ENCODE results near the gene RANBP10.

The RANBP10 gene

DNA sequence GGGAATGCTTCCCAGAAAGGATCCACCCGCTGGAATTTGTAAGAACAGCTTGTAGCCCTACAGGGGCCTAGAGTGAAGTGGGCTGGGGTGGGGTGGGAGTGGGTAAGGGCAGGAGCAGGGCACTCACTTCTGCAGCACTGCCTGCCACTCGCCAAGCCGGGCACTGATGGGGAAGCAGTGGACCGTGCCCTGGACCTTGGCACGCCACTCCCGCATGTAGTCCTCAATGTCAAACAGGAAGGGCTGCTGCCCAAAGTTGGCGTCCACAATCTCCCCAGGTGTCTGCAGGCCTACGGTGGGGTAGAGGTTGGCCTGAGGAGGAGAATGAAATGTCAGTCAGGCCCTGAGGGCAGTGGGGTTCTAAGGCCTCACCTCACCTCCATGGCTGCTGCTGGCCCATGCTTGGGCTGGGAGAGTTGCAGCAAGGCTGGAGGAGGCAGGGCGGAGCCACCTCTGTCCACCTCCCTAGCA lies 71.6 kb downstream of the RANBP10 start:
- no peak for DNase-seq

DNA sequence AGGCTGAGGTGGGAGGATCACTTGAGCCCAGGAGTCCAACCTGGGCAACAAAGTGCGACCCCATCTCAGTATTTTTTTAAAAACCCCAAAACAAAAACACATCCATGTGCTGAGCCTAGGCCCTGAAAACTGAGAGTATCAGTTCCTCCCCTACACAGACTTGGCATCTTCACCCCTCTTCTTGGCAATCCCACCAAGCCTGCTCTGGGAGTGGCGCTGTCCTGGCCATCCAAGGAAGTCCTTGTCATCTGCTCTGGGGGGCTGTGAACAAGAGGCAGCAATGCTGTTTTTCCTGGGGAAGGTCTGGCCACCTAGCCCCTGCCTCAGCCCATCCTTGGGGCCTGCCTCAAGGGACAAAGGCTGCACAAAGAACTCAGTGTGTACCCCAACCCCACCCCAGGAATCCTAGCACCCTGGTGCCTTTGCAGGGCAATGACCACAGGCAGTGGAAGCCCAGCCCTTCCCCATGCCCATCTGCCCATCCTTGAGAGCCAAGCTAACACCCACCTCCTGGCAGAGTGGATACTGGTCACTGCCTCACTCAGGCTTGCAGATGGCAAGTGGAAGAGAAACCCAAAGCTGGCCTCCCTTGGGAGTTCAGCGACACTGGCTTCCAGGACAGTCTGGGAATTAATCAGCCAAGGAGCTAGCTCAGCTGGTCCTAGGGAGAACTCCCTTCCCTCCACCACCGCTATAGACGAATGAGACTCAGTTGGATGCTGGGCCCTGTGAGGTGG lies 72.5 kb downstream of the RANBP10 start:
- no peak for DNase-seq

DNA sequence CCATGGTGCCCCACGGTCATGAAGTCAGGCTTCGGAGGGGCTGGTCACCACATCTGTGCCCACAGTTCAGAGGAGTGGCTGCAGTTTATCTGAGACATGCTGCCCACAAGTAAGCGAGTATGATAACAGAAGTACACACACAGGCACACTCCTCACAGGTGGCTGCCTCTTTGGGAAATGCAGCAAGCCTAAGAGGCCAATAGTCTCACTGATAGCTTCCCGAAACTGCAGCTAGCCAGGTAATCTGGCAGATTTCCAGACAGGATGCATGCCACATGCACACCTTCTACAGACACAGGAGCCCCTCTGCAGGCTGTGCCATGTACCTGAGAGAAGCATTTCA lies 74.6 kb downstream of the RANBP10 start:
- DNase-seq: no peak

DNA sequence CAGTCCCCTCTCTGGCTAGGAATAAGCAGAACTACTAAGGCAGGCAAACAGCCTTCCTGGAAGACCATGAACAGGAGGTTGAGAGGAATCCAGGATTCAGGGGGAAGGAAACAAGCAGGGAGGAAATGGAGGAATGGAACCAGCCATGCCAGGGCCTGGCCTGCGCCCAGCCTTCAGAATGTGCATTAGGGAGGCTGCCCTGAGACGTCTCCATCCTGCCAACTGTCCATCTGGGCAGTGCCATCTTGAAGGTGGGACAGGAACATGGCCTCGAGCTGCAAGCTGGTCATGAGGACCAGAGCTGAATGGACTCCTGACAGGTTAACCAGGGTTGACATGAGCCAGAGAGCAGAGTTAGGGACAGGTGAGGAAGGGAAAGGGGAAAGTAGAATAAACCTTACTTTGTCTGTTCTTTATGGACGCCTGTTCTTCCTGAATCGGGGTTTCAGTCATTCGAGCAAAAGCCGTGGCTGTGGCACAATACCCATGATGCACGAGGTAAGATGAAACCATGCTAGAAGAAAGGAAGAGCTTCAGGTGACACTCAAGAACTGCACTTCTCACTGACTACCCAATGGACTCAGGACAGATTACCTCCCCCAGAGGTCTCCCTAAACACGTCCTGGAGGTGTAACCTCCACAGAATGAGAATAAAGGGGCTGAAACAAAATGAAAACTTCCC lies 75.1 kb downstream of the RANBP10 start:
- DNase-seq: no peak

DNA sequence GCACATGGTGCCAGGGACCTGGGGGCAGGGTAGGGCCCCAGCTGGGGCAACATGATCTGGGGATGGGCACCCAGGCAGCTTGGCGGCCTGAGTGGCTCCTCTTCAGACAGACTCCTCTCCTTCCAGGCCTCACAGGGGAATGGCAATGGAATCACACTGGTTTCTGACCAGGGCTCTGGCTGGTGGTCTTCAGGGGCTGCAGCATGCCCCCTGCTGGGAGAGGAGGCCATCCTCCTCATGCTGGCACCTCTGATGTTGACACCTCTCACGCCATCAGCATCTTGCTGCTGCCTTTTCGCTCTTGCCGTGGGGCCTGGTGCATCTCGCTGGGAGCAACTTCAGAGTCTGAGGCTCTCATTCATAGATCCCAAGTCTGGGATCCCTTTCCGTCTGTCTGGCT lies 76.0 kb downstream of the RANBP10 start:
- no peak for DNase-seq

DNA sequence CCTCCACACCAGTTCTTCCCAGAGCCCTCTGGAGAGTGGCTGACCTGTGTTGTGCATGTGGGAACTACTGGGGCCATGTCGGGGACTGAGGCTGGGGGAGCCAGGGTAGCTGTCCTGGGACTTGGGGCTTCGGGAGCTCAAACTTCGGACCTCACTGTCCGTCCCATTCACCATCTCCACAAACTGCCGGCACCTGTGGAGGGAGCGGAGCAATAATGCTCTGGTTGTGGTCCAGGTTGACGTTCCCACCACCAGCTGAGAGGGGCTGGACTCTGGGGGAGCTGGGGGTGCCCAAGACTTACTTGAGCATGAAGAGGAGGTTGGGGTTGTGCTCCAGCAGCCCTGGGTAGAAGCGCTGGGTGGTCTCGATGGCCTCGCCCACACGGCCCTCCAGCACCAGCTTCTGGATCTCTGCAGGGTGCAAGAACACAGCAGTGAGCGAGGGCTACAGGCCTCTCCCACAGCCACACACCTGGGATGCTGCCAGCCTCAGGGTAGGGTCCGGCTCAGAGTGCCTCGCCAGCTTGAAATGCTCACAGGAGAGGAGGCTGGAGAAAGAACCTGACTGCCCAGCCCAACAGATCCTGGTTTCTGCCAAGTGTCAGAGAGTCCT lies 76.6 kb downstream of the RANBP10 start:
- no peak for DNase-seq

DNA sequence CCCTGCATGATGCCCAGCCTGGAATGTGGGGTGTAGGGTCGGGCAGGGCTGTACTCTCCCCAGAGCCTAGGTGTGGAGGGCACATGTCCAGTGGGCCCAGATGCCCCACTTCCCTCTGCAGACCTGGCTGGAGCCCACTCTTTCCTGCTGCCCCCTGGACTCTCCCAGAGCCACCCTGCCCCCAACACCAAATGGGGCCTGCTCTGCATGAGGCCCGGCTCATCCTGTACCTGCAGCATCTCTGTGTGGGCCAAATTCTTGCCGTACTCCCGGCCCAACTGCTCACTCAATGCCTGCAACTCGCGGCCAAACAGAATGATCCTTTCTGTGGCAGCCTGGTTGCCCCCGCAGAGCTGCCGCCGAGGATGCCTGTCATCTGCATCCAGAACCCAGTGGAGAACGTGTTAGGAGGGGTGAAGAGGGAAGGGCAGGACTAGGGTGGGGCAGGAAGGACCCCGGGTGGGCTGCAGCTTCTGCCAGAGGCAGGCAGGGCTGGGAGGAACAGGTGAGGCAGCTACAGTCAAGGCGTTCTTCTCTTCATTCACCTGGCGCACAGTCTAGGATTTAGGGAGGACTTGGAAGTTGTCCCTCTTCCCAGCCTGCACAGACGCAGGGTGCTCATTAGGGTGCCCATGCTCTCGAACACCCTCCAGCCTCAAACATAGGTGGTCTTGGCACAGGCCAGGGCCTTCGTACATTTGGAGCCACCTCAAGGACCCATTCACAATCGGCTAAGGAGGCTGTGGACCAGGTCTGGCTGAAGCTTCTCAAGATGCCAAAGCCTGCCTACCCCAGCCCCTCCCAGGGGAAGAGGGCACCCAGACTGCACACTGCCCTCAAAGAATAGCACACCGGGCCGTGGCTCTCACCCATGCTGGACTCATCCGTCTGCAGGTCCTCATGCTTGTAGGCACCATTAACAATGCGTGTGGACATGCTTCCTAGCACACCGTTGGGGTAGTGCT lies 78.6 kb downstream of the RANBP10 start:
- DNase-seq: no peak

DNA sequence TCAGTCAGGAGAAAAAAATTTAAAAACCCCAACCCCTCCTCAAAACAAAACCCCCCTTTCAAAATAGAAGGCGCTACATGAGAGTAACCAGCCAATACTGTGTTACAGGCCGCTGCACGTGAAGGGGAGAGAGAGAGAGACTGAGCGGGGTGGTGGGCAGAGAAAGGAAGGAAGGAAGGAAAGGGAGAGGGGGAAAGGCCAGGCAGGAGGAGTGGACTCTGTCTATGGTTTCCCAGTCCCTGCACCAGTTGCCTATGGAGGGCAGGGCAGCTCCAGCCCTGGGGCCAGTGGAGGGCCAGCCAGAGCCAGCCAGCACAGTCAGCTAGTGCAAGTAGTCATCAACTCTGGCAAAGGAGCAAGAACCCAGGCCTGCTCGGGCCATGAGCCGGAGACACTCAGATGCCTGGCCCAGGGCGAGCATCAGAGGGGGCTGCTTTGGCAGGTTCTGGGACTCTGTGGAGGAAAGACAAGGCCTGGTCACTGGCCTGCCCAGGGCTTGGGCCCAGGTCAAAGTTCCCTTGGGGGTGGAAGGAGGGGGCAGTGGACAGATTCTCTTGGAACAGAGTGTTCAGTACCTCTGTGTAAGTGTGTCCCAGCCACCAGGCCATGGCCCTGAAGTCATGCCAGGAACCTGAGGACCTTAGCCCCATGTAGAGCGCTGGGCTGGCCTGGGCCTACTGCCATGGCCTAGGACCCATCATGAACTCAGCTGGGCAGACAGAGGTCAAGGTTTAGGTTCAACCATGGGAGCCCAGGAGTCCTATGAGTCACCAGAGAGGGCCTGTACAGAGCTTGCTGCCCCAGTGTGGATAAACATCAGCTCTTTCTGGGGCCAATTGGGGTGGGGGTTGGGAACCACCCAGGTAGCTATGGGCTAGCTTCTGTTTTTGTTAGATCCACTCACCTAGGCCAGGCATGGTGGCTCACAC lies 80.0 kb downstream of the RANBP10 start:
- DNase-seq: no peak

DNA sequence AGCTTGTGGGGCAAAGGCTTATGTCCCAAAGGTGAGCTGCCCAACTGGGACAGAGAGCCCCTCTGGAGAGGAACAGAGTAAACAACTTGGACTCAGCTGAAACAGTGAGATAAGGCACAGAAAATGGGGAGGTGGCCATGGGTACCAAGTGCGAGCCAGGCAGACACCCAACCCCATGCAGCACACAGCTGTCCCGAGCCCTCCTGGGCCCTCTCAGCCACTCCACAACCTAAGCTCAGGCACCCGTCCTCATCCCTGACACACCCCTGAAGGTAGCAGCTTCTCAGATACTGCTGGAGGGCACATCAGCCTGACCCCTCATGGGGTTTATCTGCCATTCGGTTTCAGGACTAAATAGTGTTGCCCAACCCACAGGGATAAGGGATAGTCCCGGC lies 82.5 kb downstream of the RANBP10 start:
- DNase-seq: no peak

DNA sequence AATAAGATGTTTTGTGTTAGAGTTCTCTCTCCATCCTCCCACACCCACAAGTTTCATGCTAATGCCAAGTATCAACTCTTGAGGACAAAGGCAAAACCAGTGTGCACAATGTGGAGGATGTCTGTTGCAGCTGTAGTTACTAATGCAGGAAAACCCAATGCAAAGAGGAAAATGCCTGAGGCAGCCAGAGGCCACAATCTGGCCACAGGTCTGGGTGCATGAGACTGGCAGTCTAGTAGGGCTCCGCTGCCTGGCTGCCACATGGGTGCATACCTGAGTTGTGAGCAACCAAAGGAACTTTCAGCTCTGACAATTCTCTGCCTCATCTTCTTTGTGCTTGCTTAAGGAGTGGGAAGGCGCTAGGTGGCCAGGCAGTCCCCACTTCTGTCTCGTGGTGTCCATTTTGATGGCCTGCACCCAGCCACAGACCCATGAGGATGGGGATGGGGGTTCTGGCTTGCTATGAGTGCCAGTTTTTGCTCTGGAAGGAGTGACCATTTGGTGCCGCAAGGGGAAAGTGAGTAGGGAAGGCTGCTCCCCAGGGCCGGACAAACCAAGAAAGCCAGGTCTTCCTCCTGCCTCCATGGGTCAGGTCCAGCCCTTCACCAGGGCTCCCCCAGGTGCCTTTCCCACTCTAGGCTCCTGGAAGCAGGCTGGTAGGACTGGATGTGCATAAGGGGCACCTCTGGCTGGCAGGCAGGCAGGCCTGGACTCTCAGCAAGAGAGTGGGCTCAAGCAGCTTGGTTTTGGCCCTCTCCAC lies 83.0 kb downstream of the RANBP10 start:
- no peak for DNase-seq

DNA sequence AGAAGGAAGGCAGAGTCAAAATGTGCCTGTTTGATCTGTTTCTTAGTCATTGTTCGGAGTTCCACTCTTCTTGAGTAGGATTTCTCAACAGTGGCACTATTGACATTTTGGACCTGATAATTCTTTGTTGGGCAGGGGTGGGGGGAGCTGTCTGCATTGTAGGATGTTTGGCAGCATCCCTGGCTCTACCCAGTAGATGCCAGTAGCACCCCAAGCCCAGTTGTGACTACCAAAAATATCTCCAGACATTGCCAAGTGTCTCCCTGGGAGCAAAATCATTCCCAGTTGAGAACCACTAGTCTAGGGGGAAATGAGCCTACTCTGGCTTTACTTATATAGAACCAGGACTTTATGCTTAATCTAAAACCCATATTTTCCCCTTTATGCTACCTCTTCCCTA lies 86.1 kb downstream of the RANBP10 start:
- DNase-seq: no peak

DNA sequence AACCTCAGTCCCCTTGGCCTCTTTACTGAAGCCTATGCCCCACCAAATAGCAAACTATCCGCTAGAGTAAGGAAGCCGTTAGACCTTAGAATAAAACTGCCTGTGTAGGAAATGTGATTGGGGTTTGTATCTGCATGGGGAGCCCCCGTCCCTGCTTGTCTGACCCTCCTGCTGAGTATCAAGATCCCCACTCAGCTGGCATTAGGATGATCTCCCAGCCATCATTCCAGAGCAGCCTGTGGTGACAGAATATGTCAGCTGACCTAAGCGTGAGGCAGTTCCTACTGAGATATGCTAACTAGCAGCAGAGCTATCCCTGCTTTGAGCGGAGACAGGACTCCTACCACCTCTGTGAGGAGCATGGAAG lies 86.6 kb downstream of the RANBP10 start:
- DNase-seq: no peak

DNA sequence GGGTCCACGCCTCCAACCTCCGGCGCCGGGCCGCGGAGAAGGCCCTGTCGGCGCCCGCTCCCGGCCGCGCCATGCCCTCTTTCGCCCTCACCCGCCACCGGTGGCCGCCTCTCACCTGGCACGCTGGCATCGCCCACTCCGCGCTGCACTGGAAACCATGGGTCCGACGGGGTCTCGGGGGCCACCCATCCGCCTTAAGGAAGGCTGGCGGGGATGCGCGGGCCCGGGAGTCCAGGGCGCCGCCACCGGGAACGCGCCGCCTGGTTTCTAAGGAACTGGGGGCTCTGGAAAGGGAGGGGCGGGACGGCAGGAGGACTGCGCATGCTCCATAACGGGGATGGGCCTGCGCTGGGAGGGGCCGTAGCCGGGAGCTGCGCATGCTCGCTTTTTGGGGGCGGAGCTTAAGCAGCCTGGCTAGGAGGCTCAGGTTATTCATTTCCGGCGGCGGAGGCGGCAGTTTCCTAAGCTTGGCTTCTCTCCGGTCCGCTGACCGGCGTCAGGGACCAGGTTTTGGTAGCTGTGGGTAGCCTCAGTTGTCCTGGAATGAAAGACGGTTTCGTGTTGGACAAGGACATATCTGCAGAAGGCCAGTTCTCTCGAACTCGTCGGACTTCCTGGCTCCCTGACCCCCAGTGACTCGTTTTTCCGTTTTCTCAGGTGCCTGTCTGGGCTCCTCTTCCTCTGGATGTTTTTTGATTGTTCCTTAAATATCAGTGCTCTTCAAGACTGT lies 87.1 kb downstream of the RANBP10 start, which contains the start of gene GFOD2:
Gene GFOD2 (minus strand): TSS at position 269 of the 730 bp plus-strand sequence. CDS start 33,601 bp downstream, outside the sequence.
- DNase-seq: peak; percentile 99

DNA sequence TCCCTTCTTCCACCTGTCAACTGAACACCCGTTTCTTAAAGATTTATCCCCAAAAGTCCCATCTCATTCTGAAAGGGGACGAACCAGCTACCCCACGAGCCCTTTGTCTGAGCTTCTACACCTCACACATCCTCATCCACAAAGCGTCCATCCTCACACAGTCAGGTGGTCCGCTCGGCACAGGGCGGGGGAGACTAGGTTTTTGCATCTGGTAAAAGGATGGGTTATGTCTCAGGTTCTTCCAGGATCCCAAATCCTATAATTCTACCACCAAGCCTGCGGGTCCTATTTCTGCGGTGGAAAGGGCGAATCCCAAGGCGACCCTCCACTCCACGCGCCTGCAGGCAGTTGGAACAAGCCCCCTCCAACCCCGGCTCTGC lies 87.7 kb downstream of the RANBP10 start:
- DNase-seq: no peak

DNA sequence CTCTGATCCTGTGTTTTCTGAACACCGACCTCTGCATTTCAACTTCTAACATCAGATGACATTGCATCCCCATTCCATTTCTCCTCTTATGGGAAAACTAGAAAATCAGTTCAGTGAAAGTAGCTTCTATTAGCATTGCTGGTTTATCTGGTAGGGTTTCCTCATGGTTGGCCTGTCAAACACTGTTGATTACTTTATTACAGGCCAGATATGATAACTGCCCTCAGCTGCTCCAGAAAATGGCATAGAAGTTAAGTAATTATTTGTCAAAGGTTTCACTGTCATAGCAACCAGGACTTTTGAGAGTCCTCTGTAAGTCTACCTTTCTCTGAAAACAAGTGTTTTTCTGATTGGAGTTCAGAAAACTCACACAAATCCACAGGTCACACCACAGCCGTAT lies 90.3 kb downstream of the RANBP10 start:
- DNase-seq: no peak

DNA sequence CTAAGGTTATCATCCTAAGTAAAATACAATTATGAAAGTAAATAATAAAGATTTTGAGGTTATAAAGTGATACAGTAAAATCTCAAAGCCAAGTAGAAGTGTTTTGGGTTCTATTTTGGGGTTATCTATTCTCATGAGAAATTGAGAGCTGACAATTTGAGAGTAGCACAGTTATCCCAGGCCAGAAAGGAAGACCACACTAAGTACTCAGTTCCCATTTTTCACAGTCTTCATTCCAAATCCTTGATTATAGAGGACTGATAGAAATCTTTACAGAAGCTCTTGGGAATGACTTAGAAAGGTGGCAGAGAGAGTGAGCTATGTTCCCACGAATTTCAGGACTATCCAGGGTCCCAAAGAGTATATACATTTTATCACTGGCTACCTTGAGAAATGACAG lies 91.8 kb downstream of the RANBP10 start:
- no peak for DNase-seq

DNA sequence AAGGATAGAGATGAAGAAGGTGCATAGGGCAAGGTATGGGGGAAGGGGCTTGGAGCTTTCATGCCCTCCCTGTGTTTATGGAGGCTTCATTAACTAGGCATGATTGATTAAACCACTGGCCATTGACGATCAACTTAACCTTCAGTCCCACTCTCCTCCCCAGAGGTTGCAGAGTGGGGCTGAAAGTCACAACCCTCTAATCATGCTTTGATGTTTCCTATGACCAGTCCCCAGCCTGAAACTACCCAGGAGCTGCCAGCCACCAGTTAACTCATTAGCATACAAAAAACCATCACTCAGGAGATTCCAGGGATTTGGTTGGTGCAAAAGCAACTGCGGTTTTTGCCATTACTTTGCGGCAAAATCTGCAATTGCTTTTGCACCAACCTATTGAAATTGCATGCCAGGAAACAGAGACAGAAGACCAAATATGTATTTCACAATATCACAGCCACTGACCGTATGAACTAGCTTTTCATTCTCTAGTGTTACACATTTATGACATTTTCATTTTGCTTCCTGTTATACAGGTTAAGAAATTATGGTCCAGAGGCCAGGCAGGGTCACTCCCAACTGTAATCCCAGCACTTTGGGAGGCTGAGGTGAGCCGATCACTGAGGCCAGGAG lies 92.6 kb downstream of the RANBP10 start:
- no peak for DNase-seq

DNA sequence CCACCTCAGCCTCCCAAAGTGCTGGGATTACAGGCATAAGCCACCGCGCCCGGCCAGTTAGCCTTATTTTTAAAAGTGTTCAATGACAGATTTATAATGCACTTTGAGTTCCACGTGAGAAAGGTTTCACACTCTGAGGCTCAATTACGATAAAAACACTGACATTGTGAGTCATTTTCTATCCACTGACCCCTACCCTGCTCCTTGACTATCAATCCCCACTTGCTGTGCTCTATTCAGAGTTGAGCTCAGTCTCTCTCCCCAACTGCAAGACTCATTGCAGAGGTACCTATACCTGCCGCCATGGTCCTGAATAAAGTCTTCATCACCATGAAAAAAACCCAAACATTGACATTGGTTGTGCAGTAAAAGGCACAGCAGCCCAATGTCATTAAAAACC lies 95.8 kb downstream of the RANBP10 start:
- no peak for DNase-seq

DNA sequence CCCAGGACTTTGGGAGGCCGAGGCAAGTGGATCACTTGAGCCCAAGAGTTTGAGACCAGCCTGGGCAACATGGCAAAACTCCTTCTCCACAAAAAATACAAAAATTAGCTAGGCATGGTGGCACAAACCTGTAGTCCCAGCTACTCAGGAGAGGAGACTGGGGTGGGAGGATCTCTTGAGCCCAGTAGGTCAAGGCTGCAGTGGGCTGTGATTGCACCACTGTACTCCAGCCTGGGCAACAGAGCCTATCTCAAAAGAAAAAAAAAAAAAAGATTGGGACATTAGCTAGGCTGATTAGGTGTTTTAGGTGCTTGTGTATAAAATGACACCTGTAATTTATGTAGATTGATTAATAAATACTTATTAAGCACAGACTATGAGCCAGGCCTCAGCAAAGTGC lies 97.3 kb downstream of the RANBP10 start:
- no peak for DNase-seq

DNA sequence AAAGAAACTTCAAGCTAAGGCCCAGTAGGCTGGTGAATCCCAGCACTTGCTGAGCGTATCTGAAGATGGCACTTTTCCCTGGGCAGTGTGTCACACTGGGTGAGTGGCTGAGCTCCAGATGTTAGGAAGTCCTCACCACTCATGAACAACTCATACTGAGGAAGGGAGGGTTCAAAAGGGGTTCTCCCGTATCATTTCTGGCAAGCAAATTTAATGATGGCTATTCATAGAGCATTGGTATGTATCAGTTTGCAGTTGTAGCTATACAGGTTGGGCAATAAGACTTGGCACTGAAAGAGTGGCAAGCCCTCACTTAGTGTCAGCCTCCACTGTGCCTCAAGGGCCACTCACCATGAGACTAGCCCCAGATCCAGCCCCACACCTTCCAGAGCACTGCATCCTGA lies 98.0 kb downstream of the RANBP10 start:
- no peak for DNase-seq

Measured in activated CD4-positive, alpha-beta T cell treated with anti-CD3 and anti-CD28 coated beads, Interleukin-2, amount 50 U/mL, for 1 hour (primary cell).